HepG2 (cell line): Measurements from ENCODE around the gene MTMR3. TPM values are rescaled to one million over a fixed set of nuclear protein-coding genes. Genes with fewer than 3 reads are reported as not detected.

Experiments
- FOXJ3 ChIP-seq: sonication (generic); formaldehyde crosslinking; IDR thresholded peaks from 2 replicates; pipeline ENCODE4 v1.4.0; 2020; ENCODE audit warnings: missing genetic modification reagents, mild to moderate bottlenecking, borderline replicate concordance
- GATAD1 ChIP-seq: IDR thresholded peaks from 2 replicates; pipeline ENCODE4 v1.6.1; 2016; ENCODE audit warnings: missing genetic modification reagents, missing compliant biosample characterization
- NFIB ChIP-seq: sonication (generic); formaldehyde crosslinking; IDR thresholded peaks from 2 replicates; pipeline ENCODE4 v1.9.0; 2021; ENCODE audit warnings: missing genetic modification reagents, mild to moderate bottlenecking, borderline replicate concordance
- NFRKB ChIP-seq: fragments of 450-650 bp; IDR thresholded peaks from 2 replicates; pipeline ENCODE4 v1.6.1; 2017
- NONO ChIP-seq, 2 experiments: fragments of 450-650 bp in 1 of 2; sonication (generic) in 1 of 2; formaldehyde crosslinking in 1 of 2; IDR thresholded peaks in 1 of 2; conservative IDR thresholded peaks in 1 of 2; 2 replicates each; pipeline versions ENCODE4 v1.6.1 to v1.8.0; 2017 to 2022; ENCODE audit warnings: mild to moderate bottlenecking in 1 of 2, missing genetic modification reagents in 1 of 2, moderate library complexity in 1 of 2
- NR2C2 ChIP-seq: sonication (generic); formaldehyde crosslinking; IDR thresholded peaks from 2 replicates; pipeline ENCODE4 v1.4.0; 2020; ENCODE audit warnings: missing genetic modification reagents, mild to moderate bottlenecking, moderate library complexity, borderline replicate concordance
- TSC22D2 ChIP-seq: sonication (generic); formaldehyde crosslinking; IDR thresholded peaks from 2 replicates; pipeline ENCODE4 v1.5.1; 2020; ENCODE audit warnings: missing genetic modification reagents, mild to moderate bottlenecking, borderline replicate concordance
- U2AF1 ChIP-seq: fragments of 200-400 bp; formaldehyde crosslinking; optimal IDR thresholded peaks from 2 replicates; pipeline ENCODE3; 2017; ENCODE audit warnings: mild to moderate bottlenecking, low read depth, low read length
- XRCC5 ChIP-seq: fragments of 200-400 bp; formaldehyde crosslinking; optimal IDR thresholded peaks from 2 replicates; pipeline ENCODE3; 2017; ENCODE audit warnings: mild to moderate bottlenecking, low read length
- ZNF20 ChIP-seq: sonication (generic); formaldehyde crosslinking; IDR thresholded peaks from 2 replicates; pipeline ENCODE4 v1.4.0; 2020; ENCODE audit warnings: mild to moderate bottlenecking, moderate library complexity, missing genetic modification reagents
- ZNF264 ChIP-seq: sonication (generic); formaldehyde crosslinking; IDR thresholded peaks from 2 replicates; pipeline ENCODE4 v1.4.0; 2020; ENCODE audit warnings: missing genetic modification reagents
- ZNF34 ChIP-seq: sonication (generic); formaldehyde crosslinking; IDR thresholded peaks from 2 replicates; pipeline ENCODE4 v1.4.0; 2020; ENCODE audit warnings: mild to moderate bottlenecking, missing genetic modification reagents, borderline replicate concordance
- ZNF556 ChIP-seq: sonication (generic); formaldehyde crosslinking; IDR thresholded peaks from 2 replicates; pipeline ENCODE4 v1.4.0; 2020; ENCODE audit warnings: mild to moderate bottlenecking, missing genetic modification reagents, borderline replicate concordance
- ZNF607 ChIP-seq: sonication (generic); formaldehyde crosslinking; IDR thresholded peaks from 2 replicates; pipeline ENCODE4 v1.5.1; 2020; ENCODE audit warnings: missing genetic modification reagents, mild to moderate bottlenecking, borderline replicate concordance
- ZNF616 ChIP-seq: sonication (generic); formaldehyde crosslinking; IDR thresholded peaks from 2 replicates; pipeline ENCODE4 v1.5.0; 2020; ENCODE audit warnings: low read depth, mild to moderate bottlenecking, missing genetic modification reagents
- polyA plus RNA-seq, 8 experiments: library from polyadenylated mRNA; depleted of rRNA in 3 of 8; stranded (reverse) in 7 of 8; unstranded in 1 of 8; fragments of >200 nt; fragmentation: Illumina TruSeq in 4 of 8; extraction: Trizol in 4 of 8; gene quantifications; 2 replicates each; pipeline versions ENCODE4 v1.2.1 to v1.2.3, GENCODE V29; 2011 to 2016; ENCODE audit warnings: low read depth in 4 of 8, missing spikeins in 1 of 8, mixed read lengths in 1 of 8; ENCODE audit not compliant: insufficient read depth in 1 of 8
- total RNA-seq, 5 experiments: library from RNA; depleted of rRNA; stranded (reverse); fragments of >200 nt; fragmentation: Illumina TruSeq; extraction: Trizol; gene quantifications; 2 replicates each; pipeline ENCODE4 v1.2.3, GENCODE V29; 2016; ENCODE audit warnings: low read depth in 1 of 5
- TF ChIP-seq, protein P1 (sequence below): sonication (generic); formaldehyde crosslinking; IDR thresholded peaks from 2 replicates; pipeline ENCODE4 v1.4.0; 2020; ENCODE audit warnings: missing genetic modification reagents, borderline replicate concordance
- TF ChIP-seq, protein P2 (sequence below): sonication (generic); formaldehyde crosslinking; IDR thresholded peaks from 2 replicates; pipeline ENCODE4 v1.4.0; 2020; ENCODE audit warnings: missing genetic modification reagents, borderline replicate concordance
- TF ChIP-seq, protein P3 (sequence below): sonication (generic); formaldehyde crosslinking; IDR thresholded peaks from 2 replicates; pipeline ENCODE4 v1.8.0; 2022; ENCODE audit warnings: missing genetic modification reagents, mild to moderate bottlenecking, moderate library complexity, borderline replicate concordance

MTMR3 gene
- total and polyA plus RNA-seq, 2 of the 13 experiments (the other 11 are each of a cell fraction or from before 2014, with no cell fraction given) = 12.6 to 24.8 TPM

DNA sequence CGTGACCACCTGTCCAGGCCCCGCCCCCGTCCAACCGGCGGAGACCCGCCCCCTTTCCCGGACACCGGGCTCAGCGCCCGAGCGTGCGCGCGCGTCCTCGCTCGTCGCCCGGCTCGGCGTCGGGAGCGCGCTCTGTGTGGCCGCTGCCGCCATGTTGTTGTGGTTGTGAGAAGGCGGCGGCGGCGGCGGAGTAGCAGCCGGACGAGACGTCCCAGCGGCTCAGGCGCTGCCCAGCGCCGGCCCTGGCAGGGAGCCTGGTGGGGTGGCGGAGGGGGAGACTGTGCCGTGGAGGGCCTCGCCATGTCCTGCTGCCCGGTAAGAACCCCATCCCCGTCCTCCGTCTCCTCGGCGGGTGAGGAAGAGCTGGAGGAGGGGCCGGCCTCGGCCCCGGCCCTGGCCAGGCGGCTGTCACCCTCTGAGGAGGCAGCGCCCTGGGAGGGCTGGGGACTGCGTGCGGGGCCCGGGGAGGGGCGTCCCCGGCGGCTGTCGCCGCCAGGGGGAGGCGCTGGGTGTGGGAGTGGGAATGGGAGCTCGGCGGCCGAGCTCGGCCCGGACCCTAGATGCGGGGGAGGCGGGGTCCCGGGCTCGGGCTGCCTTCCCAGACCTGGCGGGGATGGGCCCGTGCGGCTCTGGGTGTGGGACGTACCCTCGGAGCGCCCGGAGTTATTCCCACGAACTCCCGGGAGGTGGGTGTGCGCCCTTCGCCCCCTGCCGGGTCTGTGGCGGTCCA lies at the start of gene MTMR3 (continued):
- TF ChIP-seq, protein P1, sequence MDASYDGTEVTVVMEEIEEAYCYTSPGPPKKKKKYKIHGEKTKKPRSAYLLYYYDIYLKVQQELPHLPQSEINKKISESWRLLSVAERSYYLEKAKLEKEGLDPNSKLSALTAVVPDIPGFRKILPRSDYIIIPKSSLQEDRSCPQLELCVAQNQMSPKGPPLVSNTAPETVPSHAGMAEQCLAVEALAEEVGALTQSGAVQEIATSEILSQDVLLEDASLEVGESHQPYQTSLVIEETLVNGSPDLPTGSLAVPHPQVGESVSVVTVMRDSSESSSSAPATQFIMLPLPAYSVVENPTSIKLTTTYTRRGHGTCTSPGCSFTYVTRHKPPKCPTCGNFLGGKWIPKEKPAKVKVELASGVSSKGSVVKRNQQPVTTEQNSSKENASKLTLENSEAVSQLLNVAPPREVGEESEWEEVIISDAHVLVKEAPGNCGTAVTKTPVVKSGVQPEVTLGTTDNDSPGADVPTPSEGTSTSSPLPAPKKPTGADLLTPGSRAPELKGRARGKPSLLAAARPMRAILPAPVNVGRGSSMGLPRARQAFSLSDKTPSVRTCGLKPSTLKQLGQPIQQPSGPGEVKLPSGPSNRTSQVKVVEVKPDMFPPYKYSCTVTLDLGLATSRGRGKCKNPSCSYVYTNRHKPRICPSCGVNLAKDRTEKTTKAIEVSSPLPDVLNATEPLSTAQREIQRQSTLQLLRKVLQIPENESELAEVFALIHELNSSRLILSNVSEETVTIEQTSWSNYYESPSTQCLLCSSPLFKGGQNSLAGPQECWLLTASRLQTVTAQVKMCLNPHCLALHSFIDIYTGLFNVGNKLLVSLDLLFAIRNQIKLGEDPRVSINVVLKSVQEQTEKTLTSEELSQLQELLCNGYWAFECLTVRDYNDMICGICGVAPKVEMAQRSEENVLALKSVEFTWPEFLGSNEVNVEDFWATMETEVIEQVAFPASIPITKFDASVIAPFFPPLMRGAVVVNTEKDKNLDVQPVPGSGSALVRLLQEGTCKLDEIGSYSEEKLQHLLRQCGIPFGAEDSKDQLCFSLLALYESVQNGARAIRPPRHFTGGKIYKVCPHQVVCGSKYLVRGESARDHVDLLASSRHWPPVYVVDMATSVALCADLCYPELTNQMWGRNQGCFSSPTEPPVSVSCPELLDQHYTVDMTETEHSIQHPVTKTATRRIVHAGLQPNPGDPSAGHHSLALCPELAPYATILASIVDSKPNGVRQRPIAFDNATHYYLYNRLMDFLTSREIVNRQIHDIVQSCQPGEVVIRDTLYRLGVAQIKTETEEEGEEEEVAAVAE (CRISPR knock-in tag) = no peak
- TF ChIP-seq ZNF616 (CRISPR knock-in tag) (no peak), TSC22D2 (no peak; the same call in 1 of the 2 replicates), U2AF1 (peak; percentile 52), NONO (IDR thresholded peaks at IDR 0.05) (no peak), NONO (CRISPR knock-in tag; conservative IDR thresholded peaks at IDR 0.05) (peak; percentile 54), ZNF264 (CRISPR knock-in tag) (no peak), NR2C2 (CRISPR knock-in tag) (peak; percentile 78), ZNF607 (CRISPR knock-in tag) (0 out of 2 replicates have a peak, but pooled peaks have one; percentile 51), XRCC5 (no peak), ZNF20 (CRISPR knock-in tag) (no peak), ZNF556 (CRISPR knock-in tag) (peak; percentile 31; the same call in 1 of the 2 replicates), GATAD1 (CRISPR knock-in tag) (no peak), ZNF34 (CRISPR knock-in tag) (no peak), FOXJ3 (CRISPR knock-in tag) (no peak), NFIB (CRISPR knock-in tag) (no peak), NFRKB (no peak)
- TF ChIP-seq, protein P2, sequence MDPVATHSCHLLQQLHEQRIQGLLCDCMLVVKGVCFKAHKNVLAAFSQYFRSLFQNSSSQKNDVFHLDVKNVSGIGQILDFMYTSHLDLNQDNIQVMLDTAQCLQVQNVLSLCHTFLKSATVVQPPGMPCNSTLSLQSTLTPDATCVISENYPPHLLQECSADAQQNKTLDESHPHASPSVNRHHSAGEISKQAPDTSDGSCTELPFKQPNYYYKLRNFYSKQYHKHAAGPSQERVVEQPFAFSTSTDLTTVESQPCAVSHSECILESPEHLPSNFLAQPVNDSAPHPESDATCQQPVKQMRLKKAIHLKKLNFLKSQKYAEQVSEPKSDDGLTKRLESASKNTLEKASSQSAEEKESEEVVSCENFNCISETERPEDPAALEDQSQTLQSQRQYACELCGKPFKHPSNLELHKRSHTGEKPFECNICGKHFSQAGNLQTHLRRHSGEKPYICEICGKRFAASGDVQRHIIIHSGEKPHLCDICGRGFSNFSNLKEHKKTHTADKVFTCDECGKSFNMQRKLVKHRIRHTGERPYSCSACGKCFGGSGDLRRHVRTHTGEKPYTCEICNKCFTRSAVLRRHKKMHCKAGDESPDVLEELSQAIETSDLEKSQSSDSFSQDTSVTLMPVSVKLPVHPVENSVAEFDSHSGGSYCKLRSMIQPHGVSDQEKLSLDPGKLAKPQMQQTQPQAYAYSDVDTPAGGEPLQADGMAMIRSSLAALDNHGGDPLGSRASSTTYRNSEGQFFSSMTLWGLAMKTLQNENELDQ = no peak
- TF ChIP-seq, protein P3, sequence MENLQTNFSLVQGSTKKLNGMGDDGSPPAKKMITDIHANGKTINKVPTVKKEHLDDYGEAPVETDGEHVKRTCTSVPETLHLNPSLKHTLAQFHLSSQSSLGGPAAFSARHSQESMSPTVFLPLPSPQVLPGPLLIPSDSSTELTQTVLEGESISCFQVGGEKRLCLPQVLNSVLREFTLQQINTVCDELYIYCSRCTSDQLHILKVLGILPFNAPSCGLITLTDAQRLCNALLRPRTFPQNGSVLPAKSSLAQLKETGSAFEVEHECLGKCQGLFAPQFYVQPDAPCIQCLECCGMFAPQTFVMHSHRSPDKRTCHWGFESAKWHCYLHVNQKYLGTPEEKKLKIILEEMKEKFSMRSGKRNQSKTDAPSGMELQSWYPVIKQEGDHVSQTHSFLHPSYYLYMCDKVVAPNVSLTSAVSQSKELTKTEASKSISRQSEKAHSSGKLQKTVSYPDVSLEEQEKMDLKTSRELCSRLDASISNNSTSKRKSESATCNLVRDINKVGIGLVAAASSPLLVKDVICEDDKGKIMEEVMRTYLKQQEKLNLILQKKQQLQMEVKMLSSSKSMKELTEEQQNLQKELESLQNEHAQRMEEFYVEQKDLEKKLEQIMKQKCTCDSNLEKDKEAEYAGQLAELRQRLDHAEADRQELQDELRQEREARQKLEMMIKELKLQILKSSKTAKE (CRISPR knock-in tag) = no peak
